Stomach (tissue), 4 donors: ENCODE results near the gene ATP5ME.

Experiments
- CTCF ChIP-seq, 7 experiments: fragments of 450-650 bp in 4 of 7; fragments of 200-600 bp in 3 of 7; sonication (generic) in 3 of 7; IDR thresholded peaks; one replicate each; pipeline ENCODE4 v1.5.1; 2016 to 2019; ENCODE audit warnings: antibody characterized with exemption in 7 of 7, control low read depth in 2 of 7, mild to moderate bottlenecking in 1 of 7
- EP300 ChIP-seq: sonication (generic); formaldehyde crosslinking; IDR thresholded peaks from one replicate; pipeline ENCODE4 v1.6.1; 2017; ENCODE audit warnings: antibody characterized with exemption
- POLR2A ChIP-seq, 4 donors: fragments of 450-650 bp; IDR thresholded peaks; one replicate each; pipeline ENCODE4 v1.6.1; 2016; ENCODE audit warnings: antibody characterized with exemption in 4 of 4, control low read depth in 2 of 4, mild to moderate bottlenecking in 1 of 4, moderate library complexity in 1 of 4
- POLR2AphosphoS5 ChIP-seq, 3 donors: sonication (generic); formaldehyde crosslinking; IDR thresholded peaks; one replicate each; pipeline ENCODE4 v1.6.1; 2016; ENCODE audit warnings: antibody characterized with exemption in 3 of 3

GRCh38 chr4:653831-654502 lies 20.1 kb downstream of the ATP5ME start:
- TF ChIP-seq CTCF (IDR thresholded peaks at IDR 0.05) (no peak), POLR2A (IDR thresholded peaks at IDR 0.05) (no peak), POLR2AphosphoS5 (IDR thresholded peaks at IDR 0.05) (no peak), EP300 (no peak)
